ENCODE results near the gene GCAT.

DNA sequence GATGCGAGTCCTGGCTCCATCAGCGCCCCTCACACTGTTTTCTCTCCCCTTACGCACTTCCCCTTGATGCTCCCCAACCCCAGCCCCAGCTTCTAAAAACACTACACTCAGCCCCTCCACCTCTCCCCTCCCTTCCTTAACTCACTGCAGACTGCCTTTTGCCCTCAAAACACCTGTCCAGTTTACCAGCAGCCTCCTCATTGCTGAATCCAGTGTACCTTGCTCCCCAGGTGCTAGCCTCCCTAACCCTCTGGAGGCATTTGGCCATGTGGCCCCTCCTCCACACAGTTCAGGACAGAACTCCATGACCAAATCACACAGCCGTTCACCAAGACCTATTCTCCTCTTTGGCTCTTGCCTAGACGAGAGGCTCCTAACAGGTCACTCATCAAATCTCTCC lies 12.6 kb downstream of the GCAT start:
- TF ChIP-seq POLR2A (IDR thresholded peaks at IDR 0.05; ENCODE audit: low read depth) = no peak
- TF ChIP-seq, protein P1, sequence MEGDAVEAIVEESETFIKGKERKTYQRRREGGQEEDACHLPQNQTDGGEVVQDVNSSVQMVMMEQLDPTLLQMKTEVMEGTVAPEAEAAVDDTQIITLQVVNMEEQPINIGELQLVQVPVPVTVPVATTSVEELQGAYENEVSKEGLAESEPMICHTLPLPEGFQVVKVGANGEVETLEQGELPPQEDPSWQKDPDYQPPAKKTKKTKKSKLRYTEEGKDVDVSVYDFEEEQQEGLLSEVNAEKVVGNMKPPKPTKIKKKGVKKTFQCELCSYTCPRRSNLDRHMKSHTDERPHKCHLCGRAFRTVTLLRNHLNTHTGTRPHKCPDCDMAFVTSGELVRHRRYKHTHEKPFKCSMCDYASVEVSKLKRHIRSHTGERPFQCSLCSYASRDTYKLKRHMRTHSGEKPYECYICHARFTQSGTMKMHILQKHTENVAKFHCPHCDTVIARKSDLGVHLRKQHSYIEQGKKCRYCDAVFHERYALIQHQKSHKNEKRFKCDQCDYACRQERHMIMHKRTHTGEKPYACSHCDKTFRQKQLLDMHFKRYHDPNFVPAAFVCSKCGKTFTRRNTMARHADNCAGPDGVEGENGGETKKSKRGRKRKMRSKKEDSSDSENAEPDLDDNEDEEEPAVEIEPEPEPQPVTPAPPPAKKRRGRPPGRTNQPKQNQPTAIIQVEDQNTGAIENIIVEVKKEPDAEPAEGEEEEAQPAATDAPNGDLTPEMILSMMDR (IDR thresholded peaks at IDR 0.05) = no peak

Measured in esophagus muscularis mucosa (tissue), 3 donors.